Keratinocyte (primary cell): ENCODE results near the gene GMFB. TPM values are rescaled to one million over a fixed set of nuclear protein-coding genes. Genes with fewer than 3 reads are reported as not detected.

Experiments
- DNase-seq: peaks from one replicate; pipeline ENCODE4 v3.0.0-alpha.2; 2011; ENCODE audit warnings: low read depth, missing footprints, low spot score
- FAIRE-seq: peaks from 2 replicates; lab custom pipeline; 2011; peaks lifted over from hg19 to GRCh38; lab: Jason Lieb, UNC
- H2AFZ ChIP-seq: 2 replicates; pipeline ENCODE4 v1.6.0; 2012; ENCODE audit warnings: low read length, control low read depth, inconsistent platforms; ENCODE audit not compliant: control insufficient read depth
- H3K27ac ChIP-seq: 2 replicates; pipeline ENCODE4 v1.5.1; 2011; ENCODE audit warnings: low read length; ENCODE audit not compliant: control insufficient read depth, insufficient read depth
- H3K27me3 ChIP-seq: 3 replicates; pipeline ENCODE4 v1.6.0; 2011; ENCODE audit warnings: low read length; ENCODE audit not compliant: control insufficient read depth, insufficient read depth; ENCODE audit errors: extremely low read depth
- H3K36me3 ChIP-seq, 2 experiments: 2 replicates in 1 of 2; 3 replicates in 1 of 2; pipeline ENCODE4 v1.5.1; 2011; ENCODE audit warnings: low read length in 2 of 2, mild to moderate bottlenecking in 1 of 2; ENCODE audit not compliant: control insufficient read depth in 2 of 2, insufficient read depth in 2 of 2; ENCODE audit errors: extremely low read depth in 1 of 2
- H3K4me1 ChIP-seq: 3 replicates; pipeline ENCODE4 v1.5.1; 2011; ENCODE audit warnings: low read length; ENCODE audit not compliant: control insufficient read depth, insufficient read depth; ENCODE audit errors: extremely low read depth
- H3K4me2 ChIP-seq: 3 replicates; pipeline ENCODE4 v1.6.0; 2011; ENCODE audit warnings: low read depth, low read length; ENCODE audit not compliant: control insufficient read depth, insufficient read depth; ENCODE audit errors: extremely low read depth
- H3K4me3 ChIP-seq, 3 experiments: fragments of 200-600 bp in 1 of 3; sonication (generic) in 1 of 3; 2 replicates in 2 of 3; 3 replicates in 1 of 3; pipeline ENCODE4 v1.5.1; 2011 to 2016; ENCODE audit warnings: low read length in 3 of 3, mild to moderate bottlenecking in 3 of 3, control low read depth in 2 of 3, inconsistent platforms in 1 of 3, low read depth in 1 of 3, mixed read lengths in 1 of 3, mixed run types in 1 of 3, moderate library complexity in 1 of 3; ENCODE audit not compliant: control insufficient read depth in 2 of 3, insufficient read depth in 2 of 3; ENCODE audit errors: extremely low read depth in 1 of 3
- H3K79me2 ChIP-seq: 2 replicates; pipeline ENCODE4 v1.6.0; 2012; ENCODE audit warnings: low read length; ENCODE audit not compliant: control insufficient read depth, insufficient read depth
- H3K9ac ChIP-seq: 3 replicates; pipeline ENCODE4 v1.6.0; 2011; ENCODE audit warnings: low read length; ENCODE audit not compliant: control insufficient read depth, insufficient read depth; ENCODE audit errors: extremely low read depth
- H3K9me1 ChIP-seq: 3 replicates; pipeline ENCODE4 v1.6.0; 2011; ENCODE audit warnings: low read length; ENCODE audit not compliant: control insufficient read depth, insufficient read depth; ENCODE audit errors: extremely low read depth
- H3K9me3 ChIP-seq: 2 replicates; pipeline ENCODE4 v1.5.1; 2012; ENCODE audit warnings: low read depth, low read length; ENCODE audit not compliant: control insufficient read depth
- H4K20me1 ChIP-seq: 3 replicates; pipeline ENCODE4 v1.6.0; 2011; ENCODE audit warnings: low read length; ENCODE audit not compliant: control insufficient read depth, insufficient read depth; ENCODE audit errors: extremely low read depth
- EZH2 ChIP-seq: IDR thresholded peaks from one replicate; pipeline ENCODE4 v1.6.1; 2012; ENCODE audit warnings: inconsistent platforms, mild to moderate bottlenecking, low read length, moderate library complexity
- dilution Hi-C: fragments of 300-500 bp; cut with MboI; formaldehyde crosslinking; loops from one replicate; pipeline ENCODE4 v1.7.0; 2020; ENCODE audit warnings: low sequenced_read_pairs; ENCODE audit not compliant: extremely low pct_ligation_motif_present
- polyA plus RNA-seq, 5 experiments: library from polyadenylated mRNA; depleted of rRNA in 3 of 5; stranded (reverse) in 3 of 5; stranded (forward) in 1 of 5; unstranded in 1 of 5; fragments of >200 nt; gene quantifications; 1 replicate in 1 of 5; 2 replicates in 3 of 5; 3 replicates in 1 of 5; pipeline versions ENCODE4 v1.2.1 to v1.2.3, GENCODE V29; 2011 to 2012; ENCODE audit warnings: missing spikeins in 2 of 5, low read depth in 1 of 5, low replicate concordance in 1 of 5
- TF ChIP-seq, protein P1 (sequence below), 3 experiments: IDR thresholded peaks in 1 of 3; conservative IDR thresholded peaks in 1 of 3; optimal IDR thresholded peaks in 1 of 3; 2 replicates in 2 of 3; 3 replicates in 1 of 3; pipeline versions ENCODE3 to v1.5.1; 2011; ENCODE audit warnings: low read length in 3 of 3, mild to moderate bottlenecking in 3 of 3, moderate library complexity in 2 of 3, control low read depth in 1 of 3, inconsistent platforms in 1 of 3; ENCODE audit not compliant: insufficient read depth in 2 of 3; ENCODE audit errors: extremely low read depth in 1 of 3

The GMFB gene
- polyA plus RNA-seq, 1 donor (not counting 4 experiments of a cell fraction or from before 2014, with no cell fraction given): 50.5 TPM

DNA sequence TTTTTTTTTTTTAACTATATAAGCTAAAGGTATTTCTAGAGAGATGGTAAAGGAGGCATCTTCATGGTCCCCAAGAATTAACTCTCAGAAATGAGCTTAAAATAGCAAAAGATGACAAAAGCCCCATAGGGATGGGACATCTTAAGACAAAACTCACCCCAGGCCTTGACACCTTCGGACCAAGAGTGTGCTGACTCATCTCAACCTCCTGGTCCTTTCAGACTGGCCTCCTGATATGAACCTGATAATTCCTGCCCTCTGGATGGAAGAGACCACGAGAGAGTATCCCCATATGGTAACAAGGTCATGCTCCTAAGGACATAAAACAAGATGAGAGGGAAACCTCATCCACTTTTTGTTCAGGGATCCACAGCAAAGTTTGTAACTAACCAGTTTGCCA, 8.4 kb upstream of the GMFB start:
- no peaks in the 10 kb centered on the region for H3K79me2 ChIP-seq
- no peak overlapping the region for H3K9ac ChIP-seq
- H4K20me1 ChIP-seq: no peaks in the 10 kb centered on the region
- no peak overlapping the region for H3K4me3 ChIP-seq
- H3K9me3 ChIP-seq: no peaks in the 10 kb centered on the region
- no peaks in the 10 kb centered on the region for H3K9me1 ChIP-seq
- no peak for FAIRE-seq
- no peak for TF ChIP-seq EZH2
- TF ChIP-seq, protein P1, sequence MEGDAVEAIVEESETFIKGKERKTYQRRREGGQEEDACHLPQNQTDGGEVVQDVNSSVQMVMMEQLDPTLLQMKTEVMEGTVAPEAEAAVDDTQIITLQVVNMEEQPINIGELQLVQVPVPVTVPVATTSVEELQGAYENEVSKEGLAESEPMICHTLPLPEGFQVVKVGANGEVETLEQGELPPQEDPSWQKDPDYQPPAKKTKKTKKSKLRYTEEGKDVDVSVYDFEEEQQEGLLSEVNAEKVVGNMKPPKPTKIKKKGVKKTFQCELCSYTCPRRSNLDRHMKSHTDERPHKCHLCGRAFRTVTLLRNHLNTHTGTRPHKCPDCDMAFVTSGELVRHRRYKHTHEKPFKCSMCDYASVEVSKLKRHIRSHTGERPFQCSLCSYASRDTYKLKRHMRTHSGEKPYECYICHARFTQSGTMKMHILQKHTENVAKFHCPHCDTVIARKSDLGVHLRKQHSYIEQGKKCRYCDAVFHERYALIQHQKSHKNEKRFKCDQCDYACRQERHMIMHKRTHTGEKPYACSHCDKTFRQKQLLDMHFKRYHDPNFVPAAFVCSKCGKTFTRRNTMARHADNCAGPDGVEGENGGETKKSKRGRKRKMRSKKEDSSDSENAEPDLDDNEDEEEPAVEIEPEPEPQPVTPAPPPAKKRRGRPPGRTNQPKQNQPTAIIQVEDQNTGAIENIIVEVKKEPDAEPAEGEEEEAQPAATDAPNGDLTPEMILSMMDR (optimal IDR thresholded peaks at IDR 0.05 in 1 of 3, IDR thresholded peaks at IDR 0.05 in 1 of 3, conservative IDR thresholded peaks at IDR 0.05 in 1 of 3; ENCODE audit: extremely low read depth in 1 of 3, insufficient read depth in 2 of 3, low read length in 3 of 3): no peak
- no peaks in the 10 kb centered on the region for H3K4me1 ChIP-seq
- no peaks in the 10 kb centered on the region for H3K27me3 ChIP-seq
- no peak overlapping the region for H3K27ac ChIP-seq
- H3K36me3 ChIP-seq: no peaks in the 10 kb centered on the region
- H2AFZ ChIP-seq: no peak overlapping the region
- dilution Hi-C loops: no loop called here
- no peak for DNase-seq
- H3K4me2 ChIP-seq: no peak overlapping the region

DNA sequence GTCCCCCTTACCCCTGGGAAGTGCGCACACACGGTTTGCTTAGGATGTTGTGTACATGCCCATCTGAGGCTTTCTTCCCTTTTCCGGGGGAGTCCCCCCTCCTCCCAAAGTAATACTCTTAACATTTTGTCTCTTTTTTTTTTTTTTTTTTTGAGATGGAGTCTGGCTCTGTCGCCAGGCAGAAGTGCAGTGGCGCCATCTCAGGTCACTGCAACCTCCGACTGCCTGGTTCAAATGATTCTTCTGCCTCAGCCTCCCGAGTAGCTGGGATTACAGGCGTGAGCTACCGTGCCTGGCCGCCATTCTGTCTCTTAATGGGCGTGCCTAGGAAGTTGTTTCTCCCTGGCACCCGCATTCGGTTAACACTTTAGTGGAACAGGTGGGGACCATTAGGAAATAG, 4.5 kb upstream of the GMFB start:
- no peak overlapping the region for H3K9ac ChIP-seq
- no peak for FAIRE-seq
- no peaks in the 10 kb centered on the region for H3K36me3 ChIP-seq
- no peaks in the 10 kb centered on the region for H3K9me1 ChIP-seq
- dilution Hi-C loops: no loop called here
- TF ChIP-seq, protein P1 (optimal IDR thresholded peaks at IDR 0.05 in 1 of 3, IDR thresholded peaks at IDR 0.05 in 1 of 3, conservative IDR thresholded peaks at IDR 0.05 in 1 of 3; ENCODE audit: extremely low read depth in 1 of 3, insufficient read depth in 2 of 3, low read length in 3 of 3): peak in 1 of 3 experiments; percentile 16
- TF ChIP-seq EZH2: no peak
- H3K27me3 ChIP-seq: no peaks in the 10 kb centered on the region
- H2AFZ ChIP-seq: peak overlapping the region; percentile 43
- no peak overlapping the region for H3K4me3 ChIP-seq
- H3K4me1 ChIP-seq: peaks cover 14% of the 10 kb centered on the region
- H3K9me3 ChIP-seq: no peaks in the 10 kb centered on the region
- peaks cover 2% of the 10 kb centered on the region for H3K79me2 ChIP-seq
- no peak overlapping the region for H3K4me2 ChIP-seq
- H4K20me1 ChIP-seq: no peaks in the 10 kb centered on the region
- no peak overlapping the region for H3K27ac ChIP-seq
- DNase-seq: no peak
